Measurements from ENCODE around the gene CCDC187. TPM values are rescaled to one million over a fixed set of nuclear protein-coding genes. Genes with fewer than 3 reads are reported as not detected.

Gene CCDC187
- total RNA-seq, 1 experiment from 2014 or later: 0.04 TPM

- Mint-ChIP-seq H3K9me3 (no peaks in the 10 kb centered on the region), H3K36me3 (peaks cover 9% of the 10 kb centered on the region; the same call in 1 of the 2 replicates), H3K27me3 (ENCODE audit: low read depth) (peaks cover 45% of the 10 kb centered on the region), H3K4me1 (no peaks in the 10 kb centered on the region), H3K4me3 (no peak overlapping the region), H3K27ac (no peak overlapping the region; the same call in 1 of the 2 replicates)
- no peak for TF ChIP-seq ZNF317 (CRISPR knock-in tag; IDR thresholded peaks at IDR 0.05; ENCODE audit: borderline replicate concordance, low read depth)
- TF ChIP-seq CREM (CRISPR knock-in tag; IDR thresholded peaks at IDR 0.05): no peak
- TF ChIP-seq CREB1 (CRISPR knock-in tag; IDR thresholded peaks at IDR 0.05): no peak
- ChIA-PET CTCF (interaction anchor here (0.6 to 2.2 kb wide), 3 partner anchors 10 to 36 kb away, joined by 3 to 6 read pairs (median 4); no protein-coding TSS in a partner anchor), POLR2A (no interaction called here)
- ATAC-seq (no peak), DNase-seq (ENCODE audit: low spot score) (no peak)
Observed at GRCh38 chr9:136206602-136207275, 97.2 kb downstream of the CCDC187 start.

DNA sequence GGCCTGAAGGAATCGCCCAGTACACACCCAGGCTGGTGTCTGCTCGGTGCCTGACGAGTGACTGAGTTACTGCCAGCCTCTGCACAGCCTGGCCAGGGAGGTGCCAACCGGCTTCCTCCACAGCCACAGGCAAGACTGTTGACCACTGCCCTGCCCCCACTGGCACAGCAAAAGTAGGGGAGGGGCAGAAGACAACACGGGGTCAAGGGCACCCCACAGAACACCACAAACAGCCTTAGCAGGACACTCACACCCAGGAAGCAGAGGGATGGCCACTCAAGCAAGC, 98.2 kb downstream of the CCDC187 start:
- ChIA-PET POLR2A (no interaction called here), CTCF (interaction anchor here (0.7 to 4.4 kb wide), 6 partner anchors 9 to 134 kb away, joined by 3 to 24 read pairs (median 4); no protein-coding TSS in a partner anchor)
- H3K27me3 Mint-ChIP-seq (ENCODE audit: low read depth): peaks cover 56% of the 10 kb centered on the region
- no peak overlapping the region for H3K4me3 Mint-ChIP-seq
- ATAC-seq: no peak
- no peaks in the 10 kb centered on the region for H3K4me1 Mint-ChIP-seq
- H3K27ac Mint-ChIP-seq: no peak overlapping the region
- peaks cover 9% of the 10 kb centered on the region; the same call in 1 of the 2 replicates for H3K36me3 Mint-ChIP-seq
- DNase-seq (ENCODE audit: low spot score): no peak
- no peaks in the 10 kb centered on the region for H3K9me3 Mint-ChIP-seq
- TF ChIP-seq ZNF425 (CRISPR knock-in tag; conservative IDR thresholded peaks at IDR 0.05) (no peak), SMAD4 (CRISPR knock-in tag; IDR thresholded peaks at IDR 0.05) (no peak), GRHL2 (CRISPR knock-in tag; IDR thresholded peaks at IDR 0.05; ENCODE audit: insufficient replicate concordance, severe bottlenecking) (no peak), CDX4 (CRISPR knock-in tag; IDR thresholded peaks at IDR 0.05; ENCODE audit: borderline replicate concordance) (no peak), ETV6 (CRISPR knock-in tag; IDR thresholded peaks at IDR 0.05) (no peak), ZNF232 (CRISPR knock-in tag; IDR thresholded peaks at IDR 0.05) (no peak), IRF2 (CRISPR knock-in tag; IDR thresholded peaks at IDR 0.05; ENCODE audit: borderline replicate concordance, low read depth) (no peak)
- TF ChIP-seq, protein P1, sequence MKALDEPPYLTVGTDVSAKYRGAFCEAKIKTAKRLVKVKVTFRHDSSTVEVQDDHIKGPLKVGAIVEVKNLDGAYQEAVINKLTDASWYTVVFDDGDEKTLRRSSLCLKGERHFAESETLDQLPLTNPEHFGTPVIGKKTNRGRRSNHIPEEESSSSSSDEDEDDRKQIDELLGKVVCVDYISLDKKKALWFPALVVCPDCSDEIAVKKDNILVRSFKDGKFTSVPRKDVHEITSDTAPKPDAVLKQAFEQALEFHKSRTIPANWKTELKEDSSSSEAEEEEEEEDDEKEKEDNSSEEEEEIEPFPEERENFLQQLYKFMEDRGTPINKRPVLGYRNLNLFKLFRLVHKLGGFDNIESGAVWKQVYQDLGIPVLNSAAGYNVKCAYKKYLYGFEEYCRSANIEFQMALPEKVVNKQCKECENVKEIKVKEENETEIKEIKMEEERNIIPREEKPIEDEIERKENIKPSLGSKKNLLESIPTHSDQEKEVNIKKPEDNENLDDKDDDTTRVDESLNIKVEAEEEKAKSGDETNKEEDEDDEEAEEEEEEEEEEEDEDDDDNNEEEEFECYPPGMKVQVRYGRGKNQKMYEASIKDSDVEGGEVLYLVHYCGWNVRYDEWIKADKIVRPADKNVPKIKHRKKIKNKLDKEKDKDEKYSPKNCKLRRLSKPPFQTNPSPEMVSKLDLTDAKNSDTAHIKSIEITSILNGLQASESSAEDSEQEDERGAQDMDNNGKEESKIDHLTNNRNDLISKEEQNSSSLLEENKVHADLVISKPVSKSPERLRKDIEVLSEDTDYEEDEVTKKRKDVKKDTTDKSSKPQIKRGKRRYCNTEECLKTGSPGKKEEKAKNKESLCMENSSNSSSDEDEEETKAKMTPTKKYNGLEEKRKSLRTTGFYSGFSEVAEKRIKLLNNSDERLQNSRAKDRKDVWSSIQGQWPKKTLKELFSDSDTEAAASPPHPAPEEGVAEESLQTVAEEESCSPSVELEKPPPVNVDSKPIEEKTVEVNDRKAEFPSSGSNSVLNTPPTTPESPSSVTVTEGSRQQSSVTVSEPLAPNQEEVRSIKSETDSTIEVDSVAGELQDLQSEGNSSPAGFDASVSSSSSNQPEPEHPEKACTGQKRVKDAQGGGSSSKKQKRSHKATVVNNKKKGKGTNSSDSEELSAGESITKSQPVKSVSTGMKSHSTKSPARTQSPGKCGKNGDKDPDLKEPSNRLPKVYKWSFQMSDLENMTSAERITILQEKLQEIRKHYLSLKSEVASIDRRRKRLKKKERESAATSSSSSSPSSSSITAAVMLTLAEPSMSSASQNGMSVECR (CRISPR knock-in tag; IDR thresholded peaks at IDR 0.05; ENCODE audit: borderline replicate concordance): no peak
- TF ChIP-seq, protein P2, sequence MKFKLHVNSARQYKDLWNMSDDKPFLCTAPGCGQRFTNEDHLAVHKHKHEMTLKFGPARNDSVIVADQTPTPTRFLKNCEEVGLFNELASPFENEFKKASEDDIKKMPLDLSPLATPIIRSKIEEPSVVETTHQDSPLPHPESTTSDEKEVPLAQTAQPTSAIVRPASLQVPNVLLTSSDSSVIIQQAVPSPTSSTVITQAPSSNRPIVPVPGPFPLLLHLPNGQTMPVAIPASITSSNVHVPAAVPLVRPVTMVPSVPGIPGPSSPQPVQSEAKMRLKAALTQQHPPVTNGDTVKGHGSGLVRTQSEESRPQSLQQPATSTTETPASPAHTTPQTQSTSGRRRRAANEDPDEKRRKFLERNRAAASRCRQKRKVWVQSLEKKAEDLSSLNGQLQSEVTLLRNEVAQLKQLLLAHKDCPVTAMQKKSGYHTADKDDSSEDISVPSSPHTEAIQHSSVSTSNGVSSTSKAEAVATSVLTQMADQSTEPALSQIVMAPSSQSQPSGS (CRISPR knock-in tag; IDR thresholded peaks at IDR 0.05; ENCODE audit: borderline replicate concordance, low read depth): no peak
- TF ChIP-seq, protein P3, sequence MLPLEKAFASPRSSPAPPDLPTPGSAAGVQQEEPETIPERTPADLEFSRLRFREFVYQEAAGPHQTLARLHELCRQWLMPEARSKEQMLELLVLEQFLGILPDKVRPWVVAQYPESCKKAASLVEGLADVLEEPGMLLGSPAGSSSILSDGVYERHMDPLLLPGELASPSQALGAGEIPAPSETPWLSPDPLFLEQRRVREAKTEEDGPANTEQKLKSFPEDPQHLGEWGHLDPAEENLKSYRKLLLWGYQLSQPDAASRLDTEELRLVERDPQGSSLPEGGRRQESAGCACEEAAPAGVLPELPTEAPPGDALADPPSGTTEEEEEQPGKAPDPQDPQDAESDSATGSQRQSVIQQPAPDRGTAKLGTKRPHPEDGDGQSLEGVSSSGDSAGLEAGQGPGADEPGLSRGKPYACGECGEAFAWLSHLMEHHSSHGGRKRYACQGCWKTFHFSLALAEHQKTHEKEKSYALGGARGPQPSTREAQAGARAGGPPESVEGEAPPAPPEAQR (CRISPR knock-in tag; IDR thresholded peaks at IDR 0.05): no peak
- TF ChIP-seq, protein P4, sequence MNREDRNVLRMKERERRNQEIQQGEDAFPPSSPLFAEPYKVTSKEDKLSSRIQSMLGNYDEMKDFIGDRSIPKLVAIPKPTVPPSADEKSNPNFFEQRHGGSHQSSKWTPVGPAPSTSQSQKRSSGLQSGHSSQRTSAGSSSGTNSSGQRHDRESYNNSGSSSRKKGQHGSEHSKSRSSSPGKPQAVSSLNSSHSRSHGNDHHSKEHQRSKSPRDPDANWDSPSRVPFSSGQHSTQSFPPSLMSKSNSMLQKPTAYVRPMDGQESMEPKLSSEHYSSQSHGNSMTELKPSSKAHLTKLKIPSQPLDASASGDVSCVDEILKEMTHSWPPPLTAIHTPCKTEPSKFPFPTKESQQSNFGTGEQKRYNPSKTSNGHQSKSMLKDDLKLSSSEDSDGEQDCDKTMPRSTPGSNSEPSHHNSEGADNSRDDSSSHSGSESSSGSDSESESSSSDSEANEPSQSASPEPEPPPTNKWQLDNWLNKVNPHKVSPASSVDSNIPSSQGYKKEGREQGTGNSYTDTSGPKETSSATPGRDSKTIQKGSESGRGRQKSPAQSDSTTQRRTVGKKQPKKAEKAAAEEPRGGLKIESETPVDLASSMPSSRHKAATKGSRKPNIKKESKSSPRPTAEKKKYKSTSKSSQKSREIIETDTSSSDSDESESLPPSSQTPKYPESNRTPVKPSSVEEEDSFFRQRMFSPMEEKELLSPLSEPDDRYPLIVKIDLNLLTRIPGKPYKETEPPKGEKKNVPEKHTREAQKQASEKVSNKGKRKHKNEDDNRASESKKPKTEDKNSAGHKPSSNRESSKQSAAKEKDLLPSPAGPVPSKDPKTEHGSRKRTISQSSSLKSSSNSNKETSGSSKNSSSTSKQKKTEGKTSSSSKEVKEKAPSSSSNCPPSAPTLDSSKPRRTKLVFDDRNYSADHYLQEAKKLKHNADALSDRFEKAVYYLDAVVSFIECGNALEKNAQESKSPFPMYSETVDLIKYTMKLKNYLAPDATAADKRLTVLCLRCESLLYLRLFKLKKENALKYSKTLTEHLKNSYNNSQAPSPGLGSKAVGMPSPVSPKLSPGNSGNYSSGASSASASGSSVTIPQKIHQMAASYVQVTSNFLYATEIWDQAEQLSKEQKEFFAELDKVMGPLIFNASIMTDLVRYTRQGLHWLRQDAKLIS (CRISPR knock-in tag; IDR thresholded peaks at IDR 0.05; ENCODE audit: borderline replicate concordance): no peak
- TF ChIP-seq, protein P5, sequence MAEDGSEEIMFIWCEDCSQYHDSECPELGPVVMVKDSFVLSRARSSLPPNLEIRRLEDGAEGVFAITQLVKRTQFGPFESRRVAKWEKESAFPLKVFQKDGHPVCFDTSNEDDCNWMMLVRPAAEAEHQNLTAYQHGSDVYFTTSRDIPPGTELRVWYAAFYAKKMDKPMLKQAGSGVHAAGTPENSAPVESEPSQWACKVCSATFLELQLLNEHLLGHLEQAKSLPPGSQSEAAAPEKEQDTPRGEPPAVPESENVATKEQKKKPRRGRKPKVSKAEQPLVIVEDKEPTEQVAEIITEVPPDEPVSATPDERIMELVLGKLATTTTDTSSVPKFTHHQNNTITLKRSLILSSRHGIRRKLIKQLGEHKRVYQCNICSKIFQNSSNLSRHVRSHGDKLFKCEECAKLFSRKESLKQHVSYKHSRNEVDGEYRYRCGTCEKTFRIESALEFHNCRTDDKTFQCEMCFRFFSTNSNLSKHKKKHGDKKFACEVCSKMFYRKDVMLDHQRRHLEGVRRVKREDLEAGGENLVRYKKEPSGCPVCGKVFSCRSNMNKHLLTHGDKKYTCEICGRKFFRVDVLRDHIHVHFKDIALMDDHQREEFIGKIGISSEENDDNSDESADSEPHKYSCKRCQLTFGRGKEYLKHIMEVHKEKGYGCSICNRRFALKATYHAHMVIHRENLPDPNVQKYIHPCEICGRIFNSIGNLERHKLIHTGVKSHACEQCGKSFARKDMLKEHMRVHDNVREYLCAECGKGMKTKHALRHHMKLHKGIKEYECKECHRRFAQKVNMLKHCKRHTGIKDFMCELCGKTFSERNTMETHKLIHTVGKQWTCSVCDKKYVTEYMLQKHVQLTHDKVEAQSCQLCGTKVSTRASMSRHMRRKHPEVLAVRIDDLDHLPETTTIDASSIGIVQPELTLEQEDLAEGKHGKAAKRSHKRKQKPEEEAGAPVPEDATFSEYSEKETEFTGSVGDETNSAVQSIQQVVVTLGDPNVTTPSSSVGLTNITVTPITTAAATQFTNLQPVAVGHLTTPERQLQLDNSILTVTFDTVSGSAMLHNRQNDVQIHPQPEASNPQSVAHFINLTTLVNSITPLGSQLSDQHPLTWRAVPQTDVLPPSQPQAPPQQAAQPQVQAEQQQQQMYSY (CRISPR knock-in tag; IDR thresholded peaks at IDR 0.05): no peak
